Muscle of leg (tissue), 11 donors: ENCODE measurements around the gene MON1B. TPM values are rescaled to one million over a fixed set of nuclear protein-coding genes. Genes with fewer than 3 reads are reported as not detected.

Source experiments
- DNase-seq: peaks from one replicate; pipeline ENCODE4 v3.0.0; 2013
- H3K27ac ChIP-seq: one replicate; pipeline ENCODE4 v1.5.1; 2013; ENCODE audit warnings: mild to moderate bottlenecking, low read length, control low read depth
- H3K27me3 ChIP-seq: one replicate; pipeline ENCODE4 v1.6.1; 2013; ENCODE audit warnings: low read length; ENCODE audit not compliant: control insufficient read depth, insufficient read depth
- H3K36me3 ChIP-seq: one replicate; pipeline ENCODE4 v1.6.1; 2013; ENCODE audit warnings: low read length; ENCODE audit not compliant: control insufficient read depth, insufficient read depth
- H3K4me1 ChIP-seq: one replicate; pipeline ENCODE4 v1.6.1; 2013; ENCODE audit warnings: low read length; ENCODE audit not compliant: control insufficient read depth, insufficient read depth
- H3K4me3 ChIP-seq: one replicate; pipeline ENCODE4 v1.5.1; 2013; ENCODE audit warnings: low read length, control low read depth
- H3K9me3 ChIP-seq: replicated peaks from 2 replicates; pipeline ENCODE4 v1.6.1; 2013; ENCODE audit warnings: low read depth, low read length; ENCODE audit not compliant: control insufficient read depth
- WGBS: methylation state at CpG from one replicate; pipeline ENCODE4 v1.1.5; 2013; ENCODE audit warnings: missing lambda C conversion rate; ENCODE audit not compliant: insufficient coverage; 5-methylcytosine and 5-hydroxymethylcytosine counted together
- polyA plus RNA-seq, 8 donors: library from polyadenylated mRNA; unstranded; fragments of 120-200 nt; gene quantifications; one replicate each; pipeline versions ENCODE4 v1.2.1 to v1.2.3, GENCODE V29; 2013; ENCODE audit warnings: inconsistent platforms in 1 of 8, low replicate concordance in 1 of 8; ENCODE audit not compliant: insufficient read length in 8 of 8, insufficient read depth in 1 of 8
- total RNA-seq: library from RNA; stranded (reverse); fragments of 120-200 nt; gene quantifications from one replicate; pipeline ENCODE4 v1.2.4, GENCODE V29; 2013

The MON1B gene
- total and polyA plus RNA-seq, 9 donors = 3.9 to 17.1 (median 13.9) TPM

DNA sequence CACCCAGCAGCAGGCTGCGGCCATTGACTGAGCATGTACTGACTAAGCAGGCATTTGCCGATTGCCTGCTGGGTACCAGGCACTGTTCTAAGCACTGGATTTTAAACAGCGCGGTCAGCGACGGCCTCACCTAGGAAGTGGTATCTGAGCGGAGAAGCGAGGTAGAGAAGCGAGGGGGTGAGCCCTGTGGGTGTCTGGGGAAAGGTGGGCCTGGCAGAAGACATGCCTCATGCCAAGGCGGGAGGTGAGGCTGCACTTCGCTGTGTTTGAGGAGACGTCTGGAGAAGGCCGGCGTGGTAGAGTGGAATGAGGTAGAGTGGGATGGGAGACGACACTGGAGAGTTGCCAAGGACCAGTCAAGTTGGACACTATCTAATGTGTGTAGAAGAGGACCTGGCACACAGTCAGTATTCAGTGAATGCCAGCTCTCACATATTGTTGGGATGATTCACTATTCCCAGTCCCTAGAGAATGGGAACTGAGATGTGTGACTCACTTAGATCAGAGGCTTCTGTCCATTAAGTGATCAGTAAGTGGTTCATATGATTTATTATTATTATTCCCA, 22.6 kb downstream of the MON1B start:
- no peak overlapping the region for H3K27ac ChIP-seq
- no peaks in the 10 kb centered on the region for H3K9me3 ChIP-seq
- H3K4me1 ChIP-seq = peaks cover 12% of the 10 kb centered on the region
- H3K36me3 ChIP-seq = no peaks in the 10 kb centered on the region
- DNase-seq = peak; percentile 49
- 90% methylated on average over 15 of the region's 15 CpGs for WGBS
- no peaks in the 10 kb centered on the region for H3K27me3 ChIP-seq
- H3K4me3 ChIP-seq = no peak overlapping the region

DNA sequence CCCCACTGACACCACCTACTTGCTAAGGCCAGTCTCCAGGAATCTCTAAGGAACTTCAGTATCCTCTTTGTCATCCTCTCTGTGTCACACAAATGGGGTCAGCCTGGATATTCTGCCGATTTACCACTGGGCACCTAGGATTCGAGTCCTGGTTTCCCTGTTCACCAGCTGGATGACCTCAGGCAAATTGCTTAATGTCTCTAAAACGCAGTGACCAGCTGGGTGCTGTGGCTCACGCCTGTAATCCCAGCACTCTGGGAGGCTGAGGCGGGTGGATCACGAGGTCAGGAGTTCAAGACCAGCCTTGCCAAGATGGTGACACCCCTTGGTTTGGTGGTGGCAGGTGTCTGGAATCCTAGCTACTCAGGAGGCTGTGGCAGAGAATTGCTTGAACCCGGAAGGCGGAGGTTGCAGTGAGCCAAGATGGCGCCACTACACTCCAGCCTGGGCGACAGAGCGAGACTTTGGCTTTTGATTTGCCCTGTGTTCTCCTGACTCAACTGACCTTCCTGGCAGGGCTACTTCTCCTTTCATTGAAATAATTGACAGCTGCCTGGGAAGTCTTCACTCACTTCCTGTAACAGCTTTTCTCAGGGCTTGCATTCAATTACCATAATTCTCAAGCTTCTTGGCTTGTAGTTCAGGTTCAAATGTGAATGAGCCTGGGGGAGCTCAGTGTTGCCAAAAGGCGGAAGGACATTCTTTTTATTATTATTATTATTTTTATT, 23.6 kb downstream of the MON1B start:
- Histone ChIP-seq H3K36me3 (no peaks in the 10 kb centered on the region), H3K4me3 (no peak overlapping the region), H3K27me3 (no peaks in the 10 kb centered on the region), H3K9me3 (no peaks in the 10 kb centered on the region), H3K27ac (no peak overlapping the region), H3K4me1 (peaks cover 12% of the 10 kb centered on the region)
- no peak for DNase-seq
- WGBS = 95% methylated on average over 10 of the region's 12 CpGs

DNA sequence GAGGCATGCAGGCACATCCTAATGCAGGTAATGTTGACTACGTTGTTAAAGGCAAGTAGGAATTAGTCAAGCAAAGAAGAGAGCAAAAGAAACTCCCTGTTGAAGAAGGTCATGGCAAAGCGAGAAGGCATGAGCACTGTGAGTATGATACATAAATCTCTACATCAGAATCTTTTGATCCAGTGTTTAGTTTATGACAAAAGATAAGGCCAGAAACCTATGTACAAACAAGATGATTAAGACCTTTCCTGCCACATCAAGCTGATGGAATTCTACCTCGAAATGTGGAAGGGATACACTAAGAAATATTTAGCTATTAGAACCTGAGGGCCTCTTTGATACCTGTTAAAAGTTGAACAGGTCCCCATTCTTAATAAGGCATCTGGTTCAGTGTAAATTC, 28.4 kb downstream of the MON1B start:
- H3K4me1 ChIP-seq = peaks cover 2% of the 10 kb centered on the region
- H3K9me3 ChIP-seq = no peaks in the 10 kb centered on the region
- no peak overlapping the region for H3K4me3 ChIP-seq
- H3K27me3 ChIP-seq = no peaks in the 10 kb centered on the region
- DNase-seq = no peak
- H3K27ac ChIP-seq = no peak overlapping the region
- WGBS = no CpG with 5 or more reads among the region's 3 CpGs
- H3K36me3 ChIP-seq = no peaks in the 10 kb centered on the region

DNA sequence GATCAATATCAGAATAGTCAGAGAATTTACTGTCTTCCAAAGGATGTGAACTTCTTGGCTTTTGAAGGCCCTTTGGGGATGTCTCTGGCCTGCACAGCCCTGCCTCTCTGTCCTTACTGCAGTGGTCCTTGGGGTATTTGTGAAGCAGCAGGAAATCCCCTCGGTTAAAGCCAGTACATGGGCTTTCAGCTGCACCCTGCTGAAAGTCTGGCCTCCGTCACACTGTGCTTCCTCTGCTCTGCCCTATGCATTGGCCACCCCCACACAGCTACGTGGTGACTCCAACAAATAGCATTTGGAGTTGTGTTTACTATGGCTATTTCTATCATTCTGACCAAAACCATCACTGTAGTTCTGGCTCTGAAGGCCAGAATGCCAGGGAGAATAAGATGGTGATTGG, 29.4 kb downstream of the MON1B start:
- H3K9me3 ChIP-seq = no peaks in the 10 kb centered on the region
- DNase-seq = no peak
- no peak overlapping the region for H3K27ac ChIP-seq
- H3K4me1 ChIP-seq = peaks cover 2% of the 10 kb centered on the region
- WGBS = no CpG with 5 or more reads among the region's 3 CpGs
- H3K36me3 ChIP-seq = no peaks in the 10 kb centered on the region
- no peak overlapping the region for H3K4me3 ChIP-seq
- no peaks in the 10 kb centered on the region for H3K27me3 ChIP-seq

DNA sequence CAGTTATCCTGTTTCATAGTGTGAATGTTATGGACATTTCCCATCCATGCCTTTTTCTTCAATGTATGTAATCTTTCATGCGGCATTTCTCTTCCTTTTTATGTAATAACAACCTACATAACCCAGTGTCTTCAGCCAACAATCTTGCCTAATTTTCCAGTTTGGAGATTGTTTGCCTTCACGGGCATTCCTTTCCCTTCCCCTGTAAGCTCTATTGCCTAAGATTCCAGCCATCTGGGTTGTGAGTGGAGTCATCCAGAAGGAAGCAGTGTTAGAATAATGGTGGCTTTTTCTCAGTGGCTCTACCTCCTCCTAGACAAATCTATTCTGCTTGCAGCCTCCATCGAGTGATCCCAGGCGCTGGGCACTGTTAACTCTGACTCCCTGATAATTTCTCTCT, 30.5 kb downstream of the MON1B start:
- peaks cover 2% of the 10 kb centered on the region for H3K4me1 ChIP-seq
- H3K4me3 ChIP-seq = no peak overlapping the region
- no peak for DNase-seq
- H3K9me3 ChIP-seq = no peaks in the 10 kb centered on the region
- H3K27me3 ChIP-seq = no peaks in the 10 kb centered on the region
- no CpG with 5 or more reads among the region's 4 CpGs for WGBS
- H3K27ac ChIP-seq = no peak overlapping the region
- no peaks in the 10 kb centered on the region for H3K36me3 ChIP-seq

DNA sequence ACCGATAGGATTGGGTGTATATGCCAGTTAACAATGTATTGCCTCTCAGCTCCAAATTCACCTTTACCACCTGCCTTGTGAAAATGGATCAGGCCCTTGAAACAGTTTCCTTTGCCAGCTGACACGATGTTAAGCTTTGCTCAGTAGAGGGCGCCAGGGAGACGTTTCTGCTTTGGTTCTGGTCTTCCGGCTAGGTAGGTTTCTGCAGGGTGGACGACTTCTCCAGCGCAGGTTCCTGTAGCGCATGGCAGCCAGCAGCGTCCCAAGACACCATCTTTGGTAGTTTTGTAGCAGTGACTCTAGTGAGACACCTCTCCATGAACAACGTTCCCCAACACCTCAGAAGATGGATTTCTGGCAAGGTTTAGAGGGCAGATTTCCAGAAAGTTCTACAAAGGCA, 32.2 kb downstream of the MON1B start:
- Histone ChIP-seq H3K36me3 (no peaks in the 10 kb centered on the region), H3K4me1 (peaks cover 2% of the 10 kb centered on the region), H3K4me3 (no peak overlapping the region), H3K27ac (no peak overlapping the region), H3K9me3 (no peaks in the 10 kb centered on the region), H3K27me3 (no peaks in the 10 kb centered on the region)
- no peak for DNase-seq
- WGBS = no CpG with 5 or more reads among the region's 10 CpGs

DNA sequence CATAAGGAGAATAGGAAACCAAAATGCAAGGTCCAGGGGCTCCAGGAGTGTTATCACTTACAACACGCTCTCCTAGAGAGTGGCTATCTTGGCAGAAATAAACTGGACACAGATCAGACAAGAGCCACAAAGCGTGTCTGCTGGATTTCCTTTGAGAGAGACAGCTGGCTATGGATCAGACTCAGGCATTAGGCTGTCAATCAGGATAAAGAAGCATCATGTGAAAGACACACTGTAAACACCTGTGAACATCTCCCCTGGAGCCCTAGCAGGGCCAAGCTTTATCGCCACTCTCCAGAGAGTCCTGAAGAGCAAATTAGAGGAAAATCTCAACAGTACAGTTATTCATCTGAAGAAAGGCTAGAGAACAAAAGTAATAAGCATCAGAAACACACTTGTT, 34.2 kb downstream of the MON1B start:
- WGBS = 20% methylated on average over 1 of the region's 3 CpGs
- Histone ChIP-seq H3K4me1 (peaks cover 2% of the 10 kb centered on the region), H3K27me3 (no peaks in the 10 kb centered on the region), H3K4me3 (no peak overlapping the region), H3K27ac (no peak overlapping the region), H3K36me3 (no peaks in the 10 kb centered on the region), H3K9me3 (no peaks in the 10 kb centered on the region)
- DNase-seq = no peak

DNA sequence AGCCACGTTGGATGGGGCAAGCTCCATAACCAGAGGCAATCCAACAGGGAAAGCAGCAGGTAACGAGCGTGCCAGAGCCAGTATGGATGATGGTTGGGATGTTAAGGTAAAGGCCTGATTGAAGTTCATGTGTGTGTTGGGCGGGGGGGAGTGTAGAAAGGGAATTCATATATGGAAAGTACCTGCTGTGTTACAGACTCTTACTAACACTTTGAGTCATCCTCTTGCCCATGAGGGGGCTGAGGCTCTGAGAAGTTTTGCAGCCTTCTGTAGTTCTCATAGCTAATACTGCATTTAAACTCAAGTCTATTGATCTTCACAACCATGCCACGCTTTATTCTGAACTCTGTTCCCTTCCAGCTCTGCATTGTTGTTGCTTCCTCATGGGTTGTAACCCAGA, 36.8 kb downstream of the MON1B start:
- Histone ChIP-seq H3K4me3 (no peak overlapping the region), H3K27me3 (no peaks in the 10 kb centered on the region), H3K4me1 (peaks cover 2% of the 10 kb centered on the region), H3K9me3 (no peaks in the 10 kb centered on the region), H3K36me3 (no peaks in the 10 kb centered on the region), H3K27ac (no peak overlapping the region)
- no peak for DNase-seq
- 100% methylated on average over 3 of the region's 5 CpGs for WGBS

DNA sequence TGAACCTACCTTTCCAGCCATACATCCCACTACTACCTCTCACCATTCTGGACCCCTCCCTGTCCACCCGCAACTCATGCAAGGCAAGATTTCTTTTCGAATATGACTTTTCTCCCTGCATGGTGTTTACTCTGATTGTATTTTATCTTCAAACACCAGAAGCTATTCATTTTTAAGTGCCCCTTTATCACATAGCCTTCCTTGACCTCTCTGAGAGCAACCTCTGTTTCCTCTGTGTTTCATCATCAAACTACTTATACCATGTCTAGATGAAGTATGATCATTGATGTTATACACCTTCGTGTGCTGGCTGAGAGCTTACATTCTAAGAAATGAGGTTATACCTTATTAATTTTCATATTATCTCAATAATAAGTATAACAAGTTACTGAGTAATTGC, 40.1 kb downstream of the MON1B start:
- no peaks in the 10 kb centered on the region for H3K36me3 ChIP-seq
- H3K27me3 ChIP-seq = peaks cover 6% of the 10 kb centered on the region
- no peak overlapping the region for H3K4me3 ChIP-seq
- WGBS = no CpG with 5 or more reads among the region's 3 CpGs
- DNase-seq = no peak
- H3K27ac ChIP-seq = no peak overlapping the region
- H3K4me1 ChIP-seq = no peaks in the 10 kb centered on the region
- H3K9me3 ChIP-seq = no peaks in the 10 kb centered on the region

DNA sequence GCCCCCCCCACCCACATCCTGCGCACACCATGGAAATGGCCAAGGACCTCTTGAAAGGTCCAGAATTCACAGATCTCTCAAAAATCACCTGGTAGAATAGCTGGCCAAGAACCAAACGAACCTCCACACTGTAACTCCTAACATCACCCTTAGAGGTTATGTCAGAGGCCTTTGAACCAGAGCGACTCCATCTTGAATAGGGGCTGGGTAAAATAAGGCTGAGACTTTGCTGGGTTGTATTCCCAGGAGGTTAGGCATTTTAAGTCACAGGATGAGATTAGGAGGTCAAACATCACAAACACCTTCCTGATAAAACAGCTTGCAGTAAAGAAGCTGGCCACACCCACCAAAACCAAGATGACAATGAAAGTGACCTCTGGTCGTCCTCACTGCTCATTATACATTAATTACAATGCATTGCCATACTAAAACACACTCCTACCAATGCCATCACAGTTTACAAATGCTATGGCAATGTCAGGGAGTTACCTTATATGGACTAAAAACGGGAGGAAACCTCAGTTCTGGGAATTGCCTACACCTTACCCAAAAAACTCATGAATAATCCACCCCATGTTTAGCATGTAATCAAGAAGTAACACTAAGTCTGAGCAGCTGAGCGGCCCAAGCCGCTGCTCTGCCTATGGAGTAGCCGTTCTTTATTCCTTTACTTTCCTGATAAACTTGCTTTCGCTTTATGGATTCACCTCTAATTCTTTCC, 43.0 kb downstream of the MON1B start:
- Histone ChIP-seq H3K9me3 (no peaks in the 10 kb centered on the region), H3K27me3 (peaks cover 8% of the 10 kb centered on the region), H3K4me3 (no peak overlapping the region), H3K36me3 (no peaks in the 10 kb centered on the region), H3K27ac (no peak overlapping the region), H3K4me1 (peaks cover 3% of the 10 kb centered on the region)
- DNase-seq = no peak
- 77% methylated on average over 5 of the region's 9 CpGs for WGBS
